GM21576 (cell line): Measurements from ENCODE around the gene KRTAP1-3.
"Not testable (repeated sequence)": the region's sequence is repeated elsewhere in the genome, so short reads cannot be mapped to it uniquely, and the experiment has no call there.

Source experiments
- ATAC-seq: cut with Tn5 transposase; IDR thresholded peaks from one replicate; pipeline ENCODE4 v1.9.1; 2021; ENCODE audit warnings: mild to moderate bottlenecking, moderate library complexity; ENCODE audit not compliant: unreplicated experiment

Gene KRTAP1-3

GRCh38 chr17:41034346-41034935, at the start of gene KRTAP1-3:
Gene KRTAP1-3 (minus strand): TSS chr17:41034874. CDS start chr17:41034821, 53 bp downstream.
- ATAC-seq = not testable (repeated sequence)

GRCh38 chr17:41084100-41084856, 49.6 kb upstream of the KRTAP1-3 start, which contains the start of gene KRTAP4-7:
Gene KRTAP4-7 (plus strand): TSS chr17:41084150. CDS start chr17:41084207, 57 bp downstream.
- ATAC-seq = not testable (repeated sequence)

- ATAC-seq = not testable (repeated sequence)
Measured at GRCh38 chr17:41083427-41083826, 48.8 kb upstream of the KRTAP1-3 start.

GRCh38 chr17:41082626-41083025, 48.0 kb upstream of the KRTAP1-3 start:
- ATAC-seq = no peak

- no peak for ATAC-seq
Measured at GRCh38 chr17:41076788-41077187, 42.1 kb upstream of the KRTAP1-3 start.

GRCh38 chr17:41073676-41074075, 39.0 kb upstream of the KRTAP1-3 start:
- ATAC-seq = no peak

- ATAC-seq = no peak
Measured at GRCh38 chr17:41071606-41072360, 37.1 kb upstream of the KRTAP1-3 start.

GRCh38 chr17:41069031-41069430, 34.4 kb upstream of the KRTAP1-3 start:
- ATAC-seq = no peak

- no peak for ATAC-seq
Measured at GRCh38 chr17:41067281-41067680, 32.6 kb upstream of the KRTAP1-3 start.

- no peak for ATAC-seq
Measured at GRCh38 chr17:41065829-41066624, 31.4 kb upstream of the KRTAP1-3 start, which contains the start of gene KRTAP2-4. Gene KRTAP2-4 (minus strand): TSS chr17:41065879. CDS start chr17:41065845, 34 bp downstream.

GRCh38 chr17:41065016-41065689, 30.5 kb upstream of the KRTAP1-3 start:
- not testable (repeated sequence) for ATAC-seq

GRCh38 chr17:41064301-41064700, 29.6 kb upstream of the KRTAP1-3 start:
- no peak for ATAC-seq

GRCh38 chr17:41063449-41063848, 28.8 kb upstream of the KRTAP1-3 start:
- no peak for ATAC-seq

- ATAC-seq = no peak
Measured at GRCh38 chr17:41061964-41062363, 27.3 kb upstream of the KRTAP1-3 start.

GRCh38 chr17:41060052-41060604, 25.5 kb upstream of the KRTAP1-3 start, which contains the start of gene KRTAP2-3:
Gene KRTAP2-3 (minus strand): TSS chr17:41060114. CDS start chr17:41060050, 64 bp downstream.
- no peak for ATAC-seq

- not testable (repeated sequence) for ATAC-seq
Measured at GRCh38 chr17:41059276-41060051, 24.8 kb upstream of the KRTAP1-3 start.

- ATAC-seq = no peak
Measured at GRCh38 chr17:41058741-41059140, 24.1 kb upstream of the KRTAP1-3 start.

- ATAC-seq = no peak
Measured at GRCh38 chr17:41057547-41057946, 22.9 kb upstream of the KRTAP1-3 start.

- not testable (repeated sequence) for ATAC-seq
Measured at GRCh38 chr17:41055130-41055529, 20.5 kb upstream of the KRTAP1-3 start, which contains the start of gene KRTAP2-2. Gene KRTAP2-2 (minus strand): TSS chr17:41055230. CDS start chr17:41055211, 19 bp downstream.
